GM13976 (cell line): ENCODE results near the gene C1orf159.
A peak's percentile ranks its signal among the peaks of the same experiment; 100 is the strongest.

Source experiments
- DNase-seq: peaks from one replicate; pipeline ENCODE4 v3.0.0; 2012; ENCODE audit warnings: low spot score
- in situ Hi-C: fragments of 300-500 bp; cut with MboI; formaldehyde crosslinking; loops from one replicate; pipeline ENCODE4 v1.12.0; 2022; ENCODE audit warnings: low sequenced_read_pairs, mixed read lengths, inconsistent platforms; ENCODE audit not compliant: unreplicated experiment
- TF ChIP-seq, protein P1 (sequence below): IDR thresholded peaks from 2 replicates; pipeline ENCODE4 v1.5.1; 2012; ENCODE audit warnings: borderline replicate concordance, mild to moderate bottlenecking; ENCODE audit not compliant: insufficient read depth; ENCODE audit errors: extremely low read depth, missing control alignments, control extremely low read depth

C1orf159 gene

DNA sequence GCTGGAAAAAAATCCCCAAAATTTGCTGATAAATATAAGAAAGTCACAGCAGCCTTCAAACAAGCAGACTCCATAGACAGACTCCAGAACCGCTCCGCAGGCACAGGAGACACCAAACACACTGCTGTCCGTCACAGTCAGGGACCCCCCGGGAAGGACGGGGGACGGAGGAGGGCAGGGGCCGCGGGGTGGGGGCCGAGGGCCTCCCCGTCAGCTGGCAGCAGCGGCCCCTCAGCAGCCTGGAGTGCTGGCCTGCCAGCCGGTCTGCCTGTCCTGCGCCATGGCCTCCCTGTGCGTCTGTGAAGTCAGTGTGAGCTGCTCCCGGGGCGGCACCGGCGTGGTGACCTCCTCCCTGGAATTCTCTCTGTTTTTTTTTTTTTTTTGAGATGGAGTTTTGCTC lies 10.1 kb upstream of the C1orf159 start:
- no peak for DNase-seq

DNA sequence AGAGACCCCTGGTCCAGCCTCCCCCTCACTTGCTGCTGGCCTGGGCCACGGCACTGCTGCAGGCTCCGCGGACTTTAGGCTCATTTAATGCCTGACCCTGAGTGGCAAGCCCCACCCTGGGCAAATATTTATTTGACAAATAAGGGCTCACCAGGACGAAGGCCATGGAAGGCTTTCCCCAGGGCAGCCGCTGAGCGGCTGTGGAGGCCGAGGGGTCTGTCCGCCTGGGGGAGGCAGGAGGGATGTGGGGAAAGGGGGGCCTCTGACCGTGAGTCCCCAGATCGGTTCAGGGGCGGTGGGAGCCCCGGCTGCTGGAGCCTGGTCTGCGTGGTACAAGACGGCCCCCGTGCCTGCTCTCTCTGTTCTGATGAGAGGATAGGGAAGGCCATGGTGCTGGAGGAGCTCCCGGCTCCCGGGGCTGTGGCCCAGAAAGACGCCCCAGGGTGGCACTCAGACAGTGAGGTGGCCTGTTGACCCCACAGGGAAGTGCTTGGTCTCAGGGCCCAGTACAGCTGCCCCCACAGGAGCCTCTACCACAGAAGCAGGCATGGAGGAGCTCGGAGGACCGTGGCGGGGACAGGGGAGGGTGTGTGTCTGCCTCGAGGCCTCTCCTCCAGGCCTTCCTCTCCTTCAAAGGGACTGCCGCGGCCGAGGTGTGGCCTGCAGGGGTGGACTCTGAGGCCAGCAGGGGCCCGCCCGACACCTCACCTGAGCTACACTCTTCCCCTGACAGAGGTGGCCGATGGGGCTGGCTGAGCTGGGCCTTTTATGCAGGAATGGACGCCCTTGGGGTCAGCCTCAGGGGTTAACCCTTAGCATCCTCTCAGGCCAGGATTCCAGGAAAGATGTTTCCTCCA lies 9.1 kb upstream of the C1orf159 start:
- in situ Hi-C loops: no loop called here
- no peak for DNase-seq
- TF ChIP-seq, protein P1, sequence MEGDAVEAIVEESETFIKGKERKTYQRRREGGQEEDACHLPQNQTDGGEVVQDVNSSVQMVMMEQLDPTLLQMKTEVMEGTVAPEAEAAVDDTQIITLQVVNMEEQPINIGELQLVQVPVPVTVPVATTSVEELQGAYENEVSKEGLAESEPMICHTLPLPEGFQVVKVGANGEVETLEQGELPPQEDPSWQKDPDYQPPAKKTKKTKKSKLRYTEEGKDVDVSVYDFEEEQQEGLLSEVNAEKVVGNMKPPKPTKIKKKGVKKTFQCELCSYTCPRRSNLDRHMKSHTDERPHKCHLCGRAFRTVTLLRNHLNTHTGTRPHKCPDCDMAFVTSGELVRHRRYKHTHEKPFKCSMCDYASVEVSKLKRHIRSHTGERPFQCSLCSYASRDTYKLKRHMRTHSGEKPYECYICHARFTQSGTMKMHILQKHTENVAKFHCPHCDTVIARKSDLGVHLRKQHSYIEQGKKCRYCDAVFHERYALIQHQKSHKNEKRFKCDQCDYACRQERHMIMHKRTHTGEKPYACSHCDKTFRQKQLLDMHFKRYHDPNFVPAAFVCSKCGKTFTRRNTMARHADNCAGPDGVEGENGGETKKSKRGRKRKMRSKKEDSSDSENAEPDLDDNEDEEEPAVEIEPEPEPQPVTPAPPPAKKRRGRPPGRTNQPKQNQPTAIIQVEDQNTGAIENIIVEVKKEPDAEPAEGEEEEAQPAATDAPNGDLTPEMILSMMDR: no peak

More for the DNA sequence above, 10.1 kb upstream of the C1orf159 start:
- in situ Hi-C loops: no loop called here
- TF ChIP-seq, protein P1: no peak

DNA sequence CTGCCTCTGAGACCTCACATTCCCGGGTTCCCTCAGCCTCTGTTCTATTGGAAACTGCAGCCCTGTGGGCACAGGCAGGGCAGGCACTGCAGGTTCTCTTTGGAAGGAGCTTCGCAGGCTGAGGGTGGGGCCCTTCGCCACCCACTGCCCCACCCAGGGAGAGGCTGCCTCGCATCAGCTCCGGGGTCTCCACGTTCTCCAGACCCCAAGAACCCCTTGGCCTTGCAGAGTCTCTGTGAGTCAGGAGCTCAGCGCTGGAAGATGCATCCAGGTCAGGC lies 8.6 kb upstream of the C1orf159 start:
- TF ChIP-seq, protein P1: no peak
- no peak for DNase-seq
- in situ Hi-C loops: no loop called here

DNA sequence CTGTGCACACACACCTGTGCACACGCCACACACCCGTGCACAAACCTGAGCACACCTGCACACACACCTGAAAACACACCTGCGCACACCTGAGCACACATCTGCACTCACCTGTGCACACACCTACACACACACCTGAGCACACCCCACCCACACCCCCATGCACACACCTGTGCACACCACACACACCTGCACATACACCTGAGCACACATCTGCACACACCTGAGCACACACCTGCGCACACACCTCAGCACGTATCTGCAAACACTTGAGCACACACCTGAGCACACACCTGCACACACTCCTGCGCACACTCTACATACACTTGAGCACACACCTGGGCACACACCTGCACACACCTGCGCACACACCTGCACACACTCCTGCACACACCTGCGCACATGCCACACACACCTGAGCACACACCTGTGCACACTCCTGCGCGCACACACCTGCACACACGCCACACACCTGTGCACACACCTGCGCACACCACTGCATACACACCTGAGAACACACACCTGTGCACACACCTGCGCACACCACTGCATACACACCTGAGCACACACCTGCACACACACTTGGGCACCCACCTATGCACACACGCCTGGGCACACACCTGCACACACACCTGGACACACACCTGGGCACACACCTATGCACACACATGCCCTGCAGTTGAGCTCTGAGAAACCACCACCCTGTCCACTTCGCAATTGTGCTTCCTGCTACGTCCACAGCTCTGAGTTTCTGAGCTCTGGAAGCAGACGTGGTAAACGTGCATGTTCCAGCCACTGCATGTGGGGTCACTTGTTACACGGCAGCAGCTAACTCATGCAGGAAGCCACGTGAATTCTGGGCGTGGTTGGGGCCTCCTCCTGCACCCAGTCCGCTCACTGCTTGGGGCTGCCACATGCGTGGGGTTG lies 8.0 kb upstream of the C1orf159 start:
- TF ChIP-seq, protein P1: no peak
- in situ Hi-C loops: no loop called here
- DNase-seq: no peak

DNA sequence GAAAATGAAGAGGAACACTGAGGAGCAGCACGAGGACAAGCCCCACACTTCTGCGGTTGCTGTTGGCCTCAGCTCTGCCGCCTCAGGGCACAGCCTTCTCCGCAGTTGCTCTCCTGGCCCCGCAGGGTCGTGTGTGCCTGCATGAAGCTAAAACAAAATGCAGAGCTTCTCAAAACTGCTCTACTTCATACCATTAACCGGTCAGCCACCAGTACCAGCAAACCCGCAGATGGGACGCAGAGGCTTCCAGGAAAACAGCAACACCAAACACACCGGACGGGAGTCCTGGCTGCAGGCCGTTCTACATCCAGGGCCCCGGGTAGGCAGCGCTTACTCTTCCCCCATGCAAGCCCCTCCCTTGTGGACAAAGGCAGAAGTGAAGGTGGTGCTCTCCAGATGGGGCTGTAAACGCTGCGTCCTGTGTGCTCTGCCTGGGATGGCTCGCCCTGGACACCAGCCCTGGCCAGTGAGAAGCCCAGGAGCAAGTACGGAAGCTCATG lies 7.1 kb upstream of the C1orf159 start:
- TF ChIP-seq, protein P1: no peak
- DNase-seq: no peak
- in situ Hi-C loops: no loop called here

DNA sequence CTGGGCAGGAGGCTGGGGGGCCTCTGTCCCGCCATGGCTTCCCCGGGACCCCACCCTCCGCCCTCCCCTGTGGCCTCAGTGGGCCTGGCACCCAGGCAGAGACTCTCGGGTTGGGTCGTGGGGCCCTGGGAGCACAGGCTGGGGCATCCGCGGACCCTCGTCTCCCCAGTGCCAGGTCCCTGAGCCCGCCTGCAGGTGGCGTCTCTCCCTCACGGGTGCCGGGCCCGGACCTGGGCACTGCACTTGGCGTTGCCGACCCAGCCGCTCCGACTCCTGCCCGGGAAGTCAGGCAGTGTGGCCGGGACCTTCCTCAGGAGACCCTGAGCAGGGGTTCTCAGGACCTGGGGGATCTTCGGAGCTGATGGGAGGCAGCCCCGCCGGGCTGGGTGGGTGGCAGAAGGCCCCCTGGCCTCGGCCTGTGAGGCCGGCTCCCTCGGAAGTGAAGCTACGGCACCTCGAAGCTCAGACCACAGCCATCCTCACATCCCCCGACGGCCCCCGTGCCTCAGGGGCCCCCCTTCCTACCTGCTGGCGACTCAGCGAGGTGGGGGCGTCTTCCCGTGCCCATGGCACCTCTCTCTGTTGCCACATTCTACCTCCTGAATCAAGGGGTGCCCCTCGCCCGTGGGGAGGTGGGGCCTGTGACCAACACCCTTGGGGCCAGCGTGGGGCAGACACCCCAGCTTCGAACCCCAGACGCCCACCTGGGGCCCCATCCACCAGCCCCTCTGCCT lies 6.4 kb upstream of the C1orf159 start:
- peak; percentile 94 for DNase-seq
- TF ChIP-seq, protein P1: peak; percentile 91
- in situ Hi-C loops: no loop called here
